ENCODE data around the gene ZNF133.

The ZNF133 gene

GRCh38 chr20:18255526-18255925 lies 32.8 kb upstream of the ZNF133 start:
- no peak for DNase-seq (ENCODE audit: low spot score)

GRCh38 chr20:18256440-18257090 lies 31.8 kb upstream of the ZNF133 start:
- no peak for TF ChIP-seq CTCF (IDR thresholded peaks at IDR 0.05; ENCODE audit: extremely low read depth, missing control alignments)
- no peak for DNase-seq (ENCODE audit: low spot score)

More at GRCh38 chr20:18255526-18255925, 32.8 kb upstream of the ZNF133 start:
- no peak for TF ChIP-seq CTCF (IDR thresholded peaks at IDR 0.05; ENCODE audit: extremely low read depth, missing control alignments)

- TF ChIP-seq CTCF (IDR thresholded peaks at IDR 0.05; ENCODE audit: extremely low read depth, missing control alignments): no peak
These were observed 30.0 kb upstream of the ZNF133 start for GRCh38 chr20:18258126-18258860.

GRCh38 chr20:18259730-18260129 lies 28.6 kb upstream of the ZNF133 start:
- DNase-seq (ENCODE audit: low spot score): no peak
- TF ChIP-seq CTCF (IDR thresholded peaks at IDR 0.05; ENCODE audit: extremely low read depth, missing control alignments): no peak

More at GRCh38 chr20:18258126-18258860, 30.0 kb upstream of the ZNF133 start:
- no peak for DNase-seq (ENCODE audit: low spot score)

GRCh38 chr20:18263723-18264122 lies 24.6 kb upstream of the ZNF133 start:
- no peak for TF ChIP-seq CTCF (IDR thresholded peaks at IDR 0.05; ENCODE audit: extremely low read depth, missing control alignments)
- no peak for DNase-seq (ENCODE audit: low spot score)

- DNase-seq (ENCODE audit: low spot score): no peak
- no peak for TF ChIP-seq CTCF (IDR thresholded peaks at IDR 0.05; ENCODE audit: extremely low read depth, missing control alignments)
These were observed 22.9 kb upstream of the ZNF133 start for GRCh38 chr20:18265441-18265840.

GRCh38 chr20:18266282-18266681 lies 22.0 kb upstream of the ZNF133 start:
- TF ChIP-seq CTCF (IDR thresholded peaks at IDR 0.05; ENCODE audit: extremely low read depth, missing control alignments): no peak
- no peak for DNase-seq (ENCODE audit: low spot score)

All from GM20000 (cell line).